ENCODE data around the gene MRAS. TPM values are rescaled to one million over a fixed set of nuclear protein-coding genes. Genes with fewer than 3 reads are reported as not detected.
"Not testable (repeated sequence)": the region's sequence is repeated elsewhere in the genome, so short reads cannot be mapped to it uniquely, and the experiment has no call there.

MRAS gene
- total RNA-seq, 1 donor from 2014 or later, result 35.0 TPM

GRCh38 chr3:138449490-138449889 lies 101.1 kb downstream of the MRAS start:
- Histone ChIP-seq H3K27me3 (ENCODE audit: control insufficient read depth, insufficient read depth, low read length) (no peaks in the 10 kb centered on the region), H3K36me3 (ENCODE audit: control insufficient read depth, insufficient read depth, low read length) (no peaks in the 10 kb centered on the region), H3K4me3 (ENCODE audit: low read depth, low read length) (no peak overlapping the region)
- no peak for TF ChIP-seq CTCF (IDR thresholded peaks at IDR 0.05; ENCODE audit: insufficient read depth, low read length, poor library complexity, severe bottlenecking)
- no peak for DNase-seq (ENCODE audit: low read depth)

- Histone ChIP-seq H3K36me3 (ENCODE audit: control insufficient read depth, insufficient read depth, low read length) (no peaks in the 10 kb centered on the region), H3K4me3 (ENCODE audit: low read depth, low read length) (no peak overlapping the region), H3K27me3 (ENCODE audit: control insufficient read depth, insufficient read depth, low read length) (no peaks in the 10 kb centered on the region)
- no peak for TF ChIP-seq CTCF (IDR thresholded peaks at IDR 0.05; ENCODE audit: insufficient read depth, low read length, poor library complexity, severe bottlenecking)
- DNase-seq (ENCODE audit: low read depth), result no peak
These were observed 101.8 kb downstream of the MRAS start for GRCh38 chr3:138450181-138450580.

GRCh38 chr3:138450704-138451424 lies 102.5 kb downstream of the MRAS start:
- H3K36me3 ChIP-seq (ENCODE audit: control insufficient read depth, insufficient read depth, low read length), result no peaks in the 10 kb centered on the region
- no peaks in the 10 kb centered on the region for H3K27me3 ChIP-seq (ENCODE audit: control insufficient read depth, insufficient read depth, low read length)
- no peak overlapping the region for H3K4me3 ChIP-seq (ENCODE audit: low read depth, low read length)
- DNase-seq (ENCODE audit: low read depth), result no peak
- no peak for TF ChIP-seq CTCF (IDR thresholded peaks at IDR 0.05; ENCODE audit: insufficient read depth, low read length, poor library complexity, severe bottlenecking)

- no peak overlapping the region for H3K4me3 ChIP-seq (ENCODE audit: low read depth, low read length)
- no peak for TF ChIP-seq CTCF (IDR thresholded peaks at IDR 0.05; ENCODE audit: insufficient read depth, low read length, poor library complexity, severe bottlenecking)
- no peaks in the 10 kb centered on the region for H3K27me3 ChIP-seq (ENCODE audit: control insufficient read depth, insufficient read depth, low read length)
- H3K36me3 ChIP-seq (ENCODE audit: control insufficient read depth, insufficient read depth, low read length), result no peaks in the 10 kb centered on the region
- DNase-seq (ENCODE audit: low read depth), result no peak
These were observed 103.3 kb downstream of the MRAS start for GRCh38 chr3:138451595-138452162.

GRCh38 chr3:138452436-138452835 lies 104.1 kb downstream of the MRAS start:
- Histone ChIP-seq H3K36me3 (ENCODE audit: control insufficient read depth, insufficient read depth, low read length) (no peaks in the 10 kb centered on the region), H3K4me3 (ENCODE audit: low read depth, low read length) (no peak overlapping the region), H3K27me3 (ENCODE audit: control insufficient read depth, insufficient read depth, low read length) (no peaks in the 10 kb centered on the region)
- no peak for TF ChIP-seq CTCF (IDR thresholded peaks at IDR 0.05; ENCODE audit: insufficient read depth, low read length, poor library complexity, severe bottlenecking)
- no peak for DNase-seq (ENCODE audit: low read depth)

GRCh38 chr3:138453940-138454339 lies 105.6 kb downstream of the MRAS start:
- not testable (repeated sequence) for H3K27me3 ChIP-seq (ENCODE audit: control insufficient read depth, insufficient read depth, low read length); DNase-seq (ENCODE audit: low read depth); H3K36me3 ChIP-seq (ENCODE audit: control insufficient read depth, insufficient read depth, low read length); H3K4me3 ChIP-seq (ENCODE audit: low read depth, low read length)

Other genes with a start within 250 kb of the MRAS start
- gene DZIP1L, start 233.0 kb upstream of the MRAS start, total RNA-seq, result 6.6 and 9.2 TPM in 2 replicates
- not detected in 2 replicates for gene A4GNT, start 216.2 kb upstream of the MRAS start, total RNA-seq
- gene DBR1, start 173.7 kb upstream of the MRAS start, total RNA-seq, result 16.7 and 17.2 TPM in 2 replicates
- 27.1 and 42.5 TPM in 2 replicates for gene ARMC8, start 161.3 kb upstream of the MRAS start, total RNA-seq
- not detected in 2 replicates for gene NME9, start 18.7 kb upstream of the MRAS start, total RNA-seq
- gene ESYT3, start 86.0 kb downstream of the MRAS start, total RNA-seq, result 1.9 and 3.5 TPM in 2 replicates
- gene CEP70, start 245.7 kb downstream of the MRAS start, total RNA-seq, result 6.5 and 14.5 TPM in 2 replicates